WTC11 (cell line): ENCODE results near the gene BCAR3.

Source experiments
- CTCF ChIP-seq: fragments of 200-600 bp; IDR thresholded peaks from 2 replicates; pipeline ENCODE4 v1.8.0; 2022; ENCODE audit warnings: antibody characterized with exemption
- ELF4 ChIP-seq: sonication (generic); formaldehyde crosslinking; IDR thresholded peaks from 2 replicates; pipeline ENCODE4 v1.8.1; 2022; ENCODE audit warnings: low read depth, mild to moderate bottlenecking, moderate library complexity, missing genetic modification reagents
- PREB ChIP-seq: sonication (generic); formaldehyde crosslinking; IDR thresholded peaks from 2 replicates; pipeline ENCODE4 v1.8.1; 2022; ENCODE audit warnings: mild to moderate bottlenecking, missing genetic modification reagents, moderate library complexity, borderline replicate concordance
- ZNF263 ChIP-seq: sonication (generic); formaldehyde crosslinking; IDR thresholded peaks from 2 replicates; pipeline ENCODE4 v1.8.1; 2022; ENCODE audit warnings: low read depth, mild to moderate bottlenecking, moderate library complexity, missing genetic modification reagents
- ZNF423 ChIP-seq: fragments of 250-450 bp; sonication (Bioruptor Pico); IDR thresholded peaks from 2 replicates; pipeline ENCODE4 v2.1.2; 2022; ENCODE audit warnings: mild to moderate bottlenecking, moderate library complexity
- TF ChIP-seq, protein P1 (sequence below): sonication (generic); formaldehyde crosslinking; IDR thresholded peaks from 2 replicates; pipeline ENCODE4 v1.8.0; 2022; ENCODE audit warnings: missing genetic modification reagents
- TF ChIP-seq, protein P2 (sequence below): sonication (generic); formaldehyde crosslinking; IDR thresholded peaks from 2 replicates; pipeline ENCODE4 v1.8.0; 2023; ENCODE audit warnings: missing genetic modification reagents

GRCh38 chr1:93528412-93528811 is 153.2 kb downstream of the BCAR3 start:
- TF ChIP-seq ELF4 (CRISPR knock-in tag): no peak
- TF ChIP-seq CTCF: no peak
- TF ChIP-seq ZNF423 (CRISPR knock-in tag): no peak
- TF ChIP-seq, protein P1, sequence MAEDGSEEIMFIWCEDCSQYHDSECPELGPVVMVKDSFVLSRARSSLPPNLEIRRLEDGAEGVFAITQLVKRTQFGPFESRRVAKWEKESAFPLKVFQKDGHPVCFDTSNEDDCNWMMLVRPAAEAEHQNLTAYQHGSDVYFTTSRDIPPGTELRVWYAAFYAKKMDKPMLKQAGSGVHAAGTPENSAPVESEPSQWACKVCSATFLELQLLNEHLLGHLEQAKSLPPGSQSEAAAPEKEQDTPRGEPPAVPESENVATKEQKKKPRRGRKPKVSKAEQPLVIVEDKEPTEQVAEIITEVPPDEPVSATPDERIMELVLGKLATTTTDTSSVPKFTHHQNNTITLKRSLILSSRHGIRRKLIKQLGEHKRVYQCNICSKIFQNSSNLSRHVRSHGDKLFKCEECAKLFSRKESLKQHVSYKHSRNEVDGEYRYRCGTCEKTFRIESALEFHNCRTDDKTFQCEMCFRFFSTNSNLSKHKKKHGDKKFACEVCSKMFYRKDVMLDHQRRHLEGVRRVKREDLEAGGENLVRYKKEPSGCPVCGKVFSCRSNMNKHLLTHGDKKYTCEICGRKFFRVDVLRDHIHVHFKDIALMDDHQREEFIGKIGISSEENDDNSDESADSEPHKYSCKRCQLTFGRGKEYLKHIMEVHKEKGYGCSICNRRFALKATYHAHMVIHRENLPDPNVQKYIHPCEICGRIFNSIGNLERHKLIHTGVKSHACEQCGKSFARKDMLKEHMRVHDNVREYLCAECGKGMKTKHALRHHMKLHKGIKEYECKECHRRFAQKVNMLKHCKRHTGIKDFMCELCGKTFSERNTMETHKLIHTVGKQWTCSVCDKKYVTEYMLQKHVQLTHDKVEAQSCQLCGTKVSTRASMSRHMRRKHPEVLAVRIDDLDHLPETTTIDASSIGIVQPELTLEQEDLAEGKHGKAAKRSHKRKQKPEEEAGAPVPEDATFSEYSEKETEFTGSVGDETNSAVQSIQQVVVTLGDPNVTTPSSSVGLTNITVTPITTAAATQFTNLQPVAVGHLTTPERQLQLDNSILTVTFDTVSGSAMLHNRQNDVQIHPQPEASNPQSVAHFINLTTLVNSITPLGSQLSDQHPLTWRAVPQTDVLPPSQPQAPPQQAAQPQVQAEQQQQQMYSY (CRISPR knock-in tag): no peak
- TF ChIP-seq, protein P2, sequence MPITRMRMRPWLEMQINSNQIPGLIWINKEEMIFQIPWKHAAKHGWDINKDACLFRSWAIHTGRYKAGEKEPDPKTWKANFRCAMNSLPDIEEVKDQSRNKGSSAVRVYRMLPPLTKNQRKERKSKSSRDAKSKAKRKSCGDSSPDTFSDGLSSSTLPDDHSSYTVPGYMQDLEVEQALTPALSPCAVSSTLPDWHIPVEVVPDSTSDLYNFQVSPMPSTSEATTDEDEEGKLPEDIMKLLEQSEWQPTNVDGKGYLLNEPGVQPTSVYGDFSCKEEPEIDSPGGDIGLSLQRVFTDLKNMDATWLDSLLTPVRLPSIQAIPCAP: no peak
- no peak for TF ChIP-seq ZNF263 (CRISPR knock-in tag)
- TF ChIP-seq PREB: no peak
